Natural killer cell (primary cell): ENCODE measurements around the gene RBM47. TPM values are rescaled to one million over a fixed set of nuclear protein-coding genes. Genes with fewer than 3 reads are reported as not detected.

Source experiments
- ATAC-seq, 3 donors: fragments of 150-1000 bp in 2 of 3; fragments of 200-7000 bp in 1 of 3; cut with Tn5 transposase; 1 replicate in 1 of 3; 2 replicates in 2 of 3; pipeline ENCODE4 v1.10.0; 2021; ENCODE audit warnings: mild to moderate bottlenecking in 2 of 3, moderate library complexity in 2 of 3
- DNase-seq, 2 donors: peaks; one replicate each; pipeline versions ENCODE4 v3.0.0 to v3.0.0-alpha.2; 2013 to 2021; ENCODE audit warnings: mixed read lengths in 1 of 2
- H3K27ac ChIP-seq: one replicate; pipeline ENCODE4 v1.5.1; 2013; ENCODE audit warnings: mild to moderate bottlenecking, low read length
- H3K27me3 ChIP-seq: one replicate; pipeline ENCODE4 v1.6.1; 2013; ENCODE audit warnings: low read length; ENCODE audit not compliant: control insufficient read depth, insufficient read depth
- H3K36me3 ChIP-seq: one replicate; pipeline ENCODE4 v1.6.1; 2013; ENCODE audit warnings: low read length; ENCODE audit not compliant: control insufficient read depth, insufficient read depth
- H3K4me1 ChIP-seq: one replicate; pipeline ENCODE4 v1.6.1; 2013; ENCODE audit warnings: low read length; ENCODE audit not compliant: control insufficient read depth, insufficient read depth
- H3K4me3 ChIP-seq: one replicate; pipeline ENCODE4 v1.5.1; 2013; ENCODE audit warnings: low read length
- H3K9me3 ChIP-seq: one replicate; pipeline ENCODE4 v1.6.1; 2013; ENCODE audit warnings: low read length; ENCODE audit not compliant: control insufficient read depth, insufficient read depth
- H3K27ac Mint-ChIP-seq, 2 donors: one replicate each; pipeline ENCODE4 v1.8.0; 2022; ENCODE audit warnings: mild to moderate bottlenecking in 2 of 2, mixed read lengths in 2 of 2, moderate library complexity in 1 of 2
- H3K27me3 Mint-ChIP-seq, 2 donors: one replicate each; pipeline ENCODE4 v1.8.0; 2022; ENCODE audit warnings: low read depth in 2 of 2, mixed read lengths in 2 of 2
- H3K36me3 Mint-ChIP-seq: one replicate; pipeline ENCODE4 v1.8.0; 2022; ENCODE audit warnings: mixed read lengths
- H3K4me1 Mint-ChIP-seq, 2 donors: one replicate each; pipeline ENCODE4 v1.8.0; 2022; ENCODE audit warnings: mixed read lengths in 2 of 2
- H3K4me3 Mint-ChIP-seq: one replicate; pipeline ENCODE4 v1.8.0; 2022; ENCODE audit warnings: mild to moderate bottlenecking, moderate library complexity, mixed read lengths
- H3K9me3 Mint-ChIP-seq, 2 donors: one replicate each; pipeline ENCODE4 v1.8.0; 2022; ENCODE audit warnings: mixed read lengths in 2 of 2
- CTCF ChIP-seq: fragments of 200-600 bp; IDR thresholded peaks from one replicate; pipeline ENCODE4 v1.8.0; 2022; ENCODE audit warnings: antibody characterized with exemption
- WGBS: methylation state at CpG from one replicate; pipeline ENCODE4 v1.1.7; 2013; ENCODE audit warnings: missing lambda C conversion rate; ENCODE audit not compliant: insufficient coverage; 5-methylcytosine and 5-hydroxymethylcytosine counted together
- intact Hi-C: fragments of 100-400 bp; cut with micrococcal nuclease; formaldehyde crosslinking; loops from one replicate; pipeline ENCODE4 v1.14.2; 2022
- total RNA-seq, 4 donors: library from RNA; stranded (reverse); fragments of 120-200 nt in 1 of 4; gene quantifications; one replicate each; pipeline versions ENCODE4 v1.2.3 to v1.2.4, GENCODE V29; 2013 to 2022

Gene RBM47
- total RNA-seq, 3 donors from 2014 or later (not counting 1 experiment from before 2014, with no cell fraction given): 2.0 to 7.7 (median 3.9) TPM

GRCh38 chr4:40377512-40378365, 251.9 kb downstream of the RBM47 start:
- Histone ChIP-seq H3K9me3 (no peaks in the 10 kb centered on the region), H3K27ac (no peak overlapping the region), H3K4me3 (no peak overlapping the region), H3K4me1 (no peaks in the 10 kb centered on the region), H3K36me3 (no peaks in the 10 kb centered on the region), H3K27me3 (no peaks in the 10 kb centered on the region)
- H3K27me3 Mint-ChIP-seq: peaks cover 6% of the 10 kb centered on the region in 2 donors
- DNase-seq (no peak), ATAC-seq (peak in 1 of 3 donors; percentile 24)
- no peaks in the 10 kb centered on the region for H3K9me3 Mint-ChIP-seq
- no peaks in the 10 kb centered on the region for H3K4me1 Mint-ChIP-seq
- TF ChIP-seq CTCF: no peak
- H3K27ac Mint-ChIP-seq: no peak overlapping the region
- WGBS: 94% methylated on average over 6 of the region's 7 CpGs
- H3K4me3 Mint-ChIP-seq: no peak overlapping the region
- intact Hi-C loops: no loop called here
- H3K36me3 Mint-ChIP-seq: no peaks in the 10 kb centered on the region

- Mint-ChIP-seq H3K36me3 (no peaks in the 10 kb centered on the region), H3K27me3 (no peaks in the 10 kb centered on the region), H3K4me3 (no peak overlapping the region), H3K9me3 (no peaks in the 10 kb centered on the region), H3K27ac (no peak overlapping the region), H3K4me1 (no peaks in the 10 kb centered on the region)
- no peak for ATAC-seq
- H3K4me3 ChIP-seq: no peak overlapping the region
- intact Hi-C loops: no loop called here
- 97% methylated on average over 2 of the region's 2 CpGs for WGBS
- no peaks in the 10 kb centered on the region for H3K36me3 ChIP-seq
- no peak for TF ChIP-seq CTCF
- H3K27ac ChIP-seq: no peak overlapping the region
- no peaks in the 10 kb centered on the region for H3K27me3 ChIP-seq
- no peak for DNase-seq
- H3K4me1 ChIP-seq: no peaks in the 10 kb centered on the region
- H3K9me3 ChIP-seq: no peaks in the 10 kb centered on the region
These were observed 254.0 kb downstream of the RBM47 start for GRCh38 chr4:40375620-40376019.

GRCh38 chr4:40375095-40375494, 254.6 kb downstream of the RBM47 start:
- H3K36me3 ChIP-seq: no peaks in the 10 kb centered on the region
- no peaks in the 10 kb centered on the region for H3K27me3 ChIP-seq
- no peak overlapping the region for H3K4me3 ChIP-seq
- no peak overlapping the region for H3K4me3 Mint-ChIP-seq
- intact Hi-C loops: no loop called here
- H3K9me3 ChIP-seq: no peaks in the 10 kb centered on the region
- no peak for TF ChIP-seq CTCF
- no peak for DNase-seq
- H3K27me3 Mint-ChIP-seq: no peaks in the 10 kb centered on the region
- H3K36me3 Mint-ChIP-seq: no peaks in the 10 kb centered on the region
- no peak overlapping the region for H3K27ac ChIP-seq
- no peaks in the 10 kb centered on the region for H3K9me3 Mint-ChIP-seq
- H3K4me1 ChIP-seq: no peaks in the 10 kb centered on the region
- ATAC-seq: no peak
- H3K4me1 Mint-ChIP-seq: no peaks in the 10 kb centered on the region
- no peak overlapping the region for H3K27ac Mint-ChIP-seq
- 94% methylated on average over 10 of the region's 10 CpGs for WGBS

GRCh38 chr4:40373636-40374035, 256.0 kb downstream of the RBM47 start:
- Mint-ChIP-seq H3K9me3 (no peaks in the 10 kb centered on the region), H3K4me3 (no peak overlapping the region), H3K36me3 (no peaks in the 10 kb centered on the region), H3K27me3 (no peaks in the 10 kb centered on the region), H3K27ac (no peak overlapping the region), H3K4me1 (no peaks in the 10 kb centered on the region)
- ATAC-seq (no peak), DNase-seq (no peak)
- no peak for TF ChIP-seq CTCF
- Histone ChIP-seq H3K36me3 (no peaks in the 10 kb centered on the region), H3K27me3 (no peaks in the 10 kb centered on the region), H3K4me1 (no peaks in the 10 kb centered on the region), H3K9me3 (no peaks in the 10 kb centered on the region), H3K4me3 (no peak overlapping the region), H3K27ac (no peak overlapping the region)
- 94% methylated on average over 2 of the region's 3 CpGs for WGBS
- intact Hi-C loops: no loop called here
